GM18951 (cell line): ENCODE results near the gene LDLRAD3.

Source experiments
- POLR2A ChIP-seq: IDR thresholded peaks from 4 replicates; pipeline ENCODE4 v1.6.1; 2011; ENCODE audit warnings: mild to moderate bottlenecking; ENCODE audit not compliant: insufficient read length, insufficient read depth; ENCODE audit errors: extremely low read depth
- in situ Hi-C: fragments of 300-500 bp; cut with MboI; formaldehyde crosslinking; loops from one replicate; pipeline ENCODE4 v1.12.0; 2022; ENCODE audit warnings: low sequenced_read_pairs, mixed read lengths, inconsistent platforms; ENCODE audit not compliant: unreplicated experiment

The LDLRAD3 gene

DNA sequence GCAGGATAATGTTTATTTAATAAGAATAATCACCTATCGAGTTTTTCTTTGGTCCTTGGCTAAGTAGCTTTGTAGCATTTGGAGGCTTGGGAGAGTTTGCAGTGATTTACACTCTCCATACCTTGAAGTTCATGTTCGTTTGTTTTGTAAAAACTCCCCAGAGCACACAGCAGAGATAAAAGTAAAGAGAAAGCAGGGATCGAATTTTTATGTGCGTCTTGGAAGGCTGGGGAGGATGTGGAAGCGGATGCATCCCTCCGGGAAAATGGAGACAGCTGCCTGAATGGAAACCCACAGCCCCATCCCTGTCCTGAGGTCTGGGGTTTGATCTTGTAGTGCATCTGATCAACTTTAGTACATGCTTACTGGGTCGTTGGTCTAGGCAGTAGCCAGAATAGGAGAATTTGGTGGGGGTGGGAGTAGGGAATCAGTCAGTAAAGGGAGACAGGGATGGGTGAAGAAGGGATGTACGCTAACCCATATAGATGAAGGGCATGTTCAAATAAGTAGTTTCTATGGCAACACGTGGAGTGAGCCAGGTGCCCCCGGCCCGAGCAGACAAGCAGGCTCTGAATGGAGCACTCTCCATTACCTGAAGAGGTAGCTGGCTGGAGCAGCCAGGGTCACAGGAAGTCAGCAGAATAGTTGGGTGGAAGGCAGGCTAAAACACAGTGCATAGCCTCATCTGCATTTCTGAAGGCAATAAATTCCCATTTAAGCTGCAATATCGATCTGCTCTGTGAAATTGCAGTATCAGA lies 197.5 kb downstream of the LDLRAD3 start:
- in situ Hi-C loops, result no loop called here
- no peak for TF ChIP-seq POLR2A

GRCh38 chr11:36141956-36142355 lies 198.1 kb downstream of the LDLRAD3 start:
- in situ Hi-C loops, result no loop called here
- TF ChIP-seq POLR2A, result no peak

- in situ Hi-C loops, result no loop called here
- no peak for TF ChIP-seq POLR2A
Observed at GRCh38 chr11:36142439-36142838, 198.6 kb downstream of the LDLRAD3 start.

GRCh38 chr11:36142879-36143278 lies 199.0 kb downstream of the LDLRAD3 start:
- TF ChIP-seq POLR2A, result no peak
- in situ Hi-C loops, result no loop called here

- TF ChIP-seq POLR2A, result no peak
- in situ Hi-C loops, result no loop called here
Observed at GRCh38 chr11:36146437-36146836, 202.6 kb downstream of the LDLRAD3 start.

- TF ChIP-seq POLR2A, result no peak
- in situ Hi-C loops, result no loop called here
Observed at GRCh38 chr11:36147491-36147890, 203.6 kb downstream of the LDLRAD3 start.

- no peak for TF ChIP-seq POLR2A
- in situ Hi-C loops, result no loop called here
Observed at GRCh38 chr11:36148701-36149100, 204.8 kb downstream of the LDLRAD3 start.

GRCh38 chr11:36149538-36150242 lies 205.8 kb downstream of the LDLRAD3 start:
- in situ Hi-C loops, result no loop called here

DNA sequence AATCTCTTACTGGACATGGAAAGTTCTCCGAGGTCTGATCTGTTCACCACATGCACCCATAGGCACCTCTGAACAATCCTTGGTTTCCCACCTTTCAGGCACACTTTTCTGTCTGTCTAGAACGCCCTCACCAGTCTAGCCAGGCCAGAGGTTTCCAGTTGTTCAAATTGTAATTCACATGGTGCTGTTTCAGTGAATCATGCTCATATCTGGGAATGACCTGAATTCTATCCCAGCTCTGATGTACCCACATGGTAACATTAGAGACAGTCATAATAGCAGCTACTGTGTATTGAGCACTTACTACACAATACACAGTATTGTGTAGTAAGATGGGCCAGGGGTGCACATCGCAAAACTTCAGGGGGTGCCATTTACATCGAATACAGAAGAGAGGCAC lies 207.1 kb downstream of the LDLRAD3 start:
- TF ChIP-seq POLR2A, result no peak
- in situ Hi-C loops, result no loop called here

More at GRCh38 chr11:36149538-36150242, 205.8 kb downstream of the LDLRAD3 start:
- no peak for TF ChIP-seq POLR2A

DNA sequence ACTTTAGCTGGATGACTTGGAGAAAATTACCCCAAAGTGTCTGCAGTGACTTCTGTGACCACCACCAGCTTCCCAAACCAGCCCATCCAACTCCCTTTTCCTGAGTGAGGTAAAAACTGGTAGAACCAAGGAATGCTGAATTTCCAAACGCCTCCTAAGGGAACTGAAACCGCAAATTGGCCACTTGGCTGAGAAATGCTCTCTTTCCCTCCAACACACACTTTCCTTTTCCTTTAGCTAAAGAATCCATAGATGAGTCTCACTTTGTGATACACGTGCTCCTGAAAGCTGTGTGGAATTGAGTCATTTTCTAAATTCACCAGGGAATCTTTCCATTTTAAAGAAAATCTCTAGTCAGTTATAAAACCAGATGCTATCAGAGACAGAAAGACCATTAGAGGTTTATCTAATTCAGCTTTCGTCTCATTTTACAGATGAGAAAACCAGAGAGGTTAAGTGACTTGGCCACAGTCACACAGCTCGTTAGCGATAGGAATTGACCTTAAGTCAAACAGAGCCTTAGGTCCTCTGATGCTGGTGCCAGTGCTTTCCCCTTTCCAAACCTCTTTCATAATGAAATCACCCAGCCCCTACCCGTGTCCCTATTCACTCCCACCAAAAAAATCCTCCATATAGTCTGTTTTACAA lies 208.2 kb downstream of the LDLRAD3 start:
- in situ Hi-C loops, result no loop called here
- TF ChIP-seq POLR2A, result no peak

DNA sequence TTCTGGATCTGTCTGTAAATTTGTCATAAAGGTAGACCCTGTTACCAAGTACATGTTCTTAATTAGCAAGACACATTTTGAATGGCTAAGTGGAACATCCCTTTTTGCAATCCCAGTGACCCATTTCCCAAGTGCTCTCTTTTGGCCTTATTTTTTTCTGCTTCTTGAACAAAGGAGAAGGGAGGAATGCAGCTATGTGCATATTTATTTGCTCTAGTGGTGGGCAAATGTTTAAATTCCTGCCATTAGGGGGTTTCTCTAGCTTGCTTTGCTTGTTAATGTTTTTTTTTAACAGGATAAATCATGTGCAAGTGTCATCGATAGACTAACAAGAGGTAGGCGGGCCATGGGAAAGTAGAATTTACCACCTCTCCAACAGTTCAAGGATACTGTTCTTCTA lies 209.7 kb downstream of the LDLRAD3 start:
- no peak for TF ChIP-seq POLR2A
- in situ Hi-C loops, result no loop called here

GRCh38 chr11:36155124-36155561 lies 211.3 kb downstream of the LDLRAD3 start:
- no peak for TF ChIP-seq POLR2A
- in situ Hi-C loops, result no loop called here

- in situ Hi-C loops, result no loop called here
Observed at GRCh38 chr11:36155770-36156160, 211.9 kb downstream of the LDLRAD3 start.

More at GRCh38 chr11:36155770-36156160, 211.9 kb downstream of the LDLRAD3 start:
- no peak for TF ChIP-seq POLR2A
